ENCODE measurements around the gene RPTOR. TPM values are rescaled to one million over a fixed set of nuclear protein-coding genes. Genes with fewer than 3 reads are reported as not detected.

The RPTOR gene
- total RNA-seq, 1 experiment from 2014 or later: 26.3 TPM

GRCh38 chr17:80953471-80954315, 409.1 kb downstream of the RPTOR start:
- DNase-seq (ENCODE audit: low spot score): no peak

GRCh38 chr17:80955078-80955477, 410.4 kb downstream of the RPTOR start:
- DNase-seq (ENCODE audit: low spot score): no peak

- DNase-seq (ENCODE audit: low spot score): no peak
These were observed 411.1 kb downstream of the RPTOR start for GRCh38 chr17:80955671-80956280.

- no peak for DNase-seq (ENCODE audit: low spot score)
These were observed 411.9 kb downstream of the RPTOR start for GRCh38 chr17:80956321-80957190.

- no peak for DNase-seq (ENCODE audit: low spot score)
These were observed 412.9 kb downstream of the RPTOR start for GRCh38 chr17:80957461-80957941.

- no peak for DNase-seq (ENCODE audit: low spot score)
These were observed 414.8 kb downstream of the RPTOR start for GRCh38 chr17:80959330-80960036.

GRCh38 chr17:80960037-80960796, 415.6 kb downstream of the RPTOR start:
- DNase-seq (ENCODE audit: low spot score): no peak

- DNase-seq (ENCODE audit: low spot score): no peak
These were observed 416.3 kb downstream of the RPTOR start for GRCh38 chr17:80960797-80961452.

- no peak for DNase-seq (ENCODE audit: low spot score)
These were observed 417.1 kb downstream of the RPTOR start for GRCh38 chr17:80961541-80962330.

- DNase-seq (ENCODE audit: low spot score): no peak
These were observed 418.0 kb downstream of the RPTOR start for GRCh38 chr17:80962356-80963329.

- no peak for DNase-seq (ENCODE audit: low spot score)
These were observed 419.3 kb downstream of the RPTOR start for GRCh38 chr17:80963812-80964543.

GRCh38 chr17:80964544-80964856, 419.9 kb downstream of the RPTOR start:
- no peak for DNase-seq (ENCODE audit: low spot score)

- no peak for DNase-seq (ENCODE audit: low spot score)
These were observed 420.4 kb downstream of the RPTOR start for GRCh38 chr17:80964859-80965580.

- no peak for DNase-seq (ENCODE audit: low spot score)
These were observed 421.0 kb downstream of the RPTOR start for GRCh38 chr17:80965606-80966005.

GRCh38 chr17:80967404-80967872, 422.8 kb downstream of the RPTOR start:
- DNase-seq (ENCODE audit: low spot score): no peak

GRCh38 chr17:80968602-80969029, 424.0 kb downstream of the RPTOR start:
- no peak for DNase-seq (ENCODE audit: low spot score)
